HCT116 (cell line): Measurements from ENCODE around the gene MOGAT3. TPM values are rescaled to one million over a fixed set of nuclear protein-coding genes. Genes with fewer than 3 reads are reported as not detected.

Experiments used
- ATAC-seq: fragments of 200-7000 bp; cut with Tn5 transposase; 2 replicates; pipeline ENCODE4 v1.9.1; 2020; ENCODE audit warnings: mild to moderate bottlenecking, moderate library complexity
- BruUV-seq: library from RNA; stranded (reverse); fragments of 400-500 nt; replicated peaks from 2 replicates; lab custom pipeline; 2021; lab: Mats Ljungman, UMichigan
- CTCF ChIA-PET: fragments of 300-600 bp; sonication (Branson Sonifier 250); formaldehyde crosslinking; loops from one replicate; lab custom pipeline; 2021; ENCODE audit warnings: antibody characterized with exemption; lab: Charles Lee
- POLR2A ChIA-PET: fragments of 300-600, 350-600 bp; sonication (Branson Sonifier 250); formaldehyde crosslinking; loops from one replicate; lab custom pipeline; 2021; ENCODE audit warnings: antibody characterized with exemption; lab: Charles Lee
- RAD21 ChIA-PET, 2 experiments: fragments of 300-600 bp; sonication (Branson Sonifier 250); formaldehyde crosslinking; loops; one replicate each; lab custom pipeline; 2023; ENCODE audit warnings: low total read pairs in 2 of 2; ENCODE audit not compliant: uncharacterized antibody in 2 of 2, unreplicated experiment in 2 of 2, low non-redundant PET in 1 of 2; lab: Charles Lee
- DNase-seq: peaks from one replicate; pipeline ENCODE4 v3.0.0-alpha.2; 2010; ENCODE audit warnings: low read depth, low spot score
- H2AFZ ChIP-seq: fragments of 200-600 bp; shearing (Covaris generic), sonication (generic); 2 replicates; pipeline ENCODE4 v1.6.1; 2017; ENCODE audit warnings: low read depth, mixed run types, mixed read lengths, antibody characterized with exemption, low read length; ENCODE audit not compliant: poor library complexity, severe bottlenecking
- H3K27ac ChIP-seq: 2 replicates; pipeline ENCODE4 v1.5.1; 2012; ENCODE audit warnings: low read depth, low read length
- H3K27me3 ChIP-seq: fragments of 200-600 bp; sonication (generic); 2 replicates; pipeline ENCODE4 v1.6.1; 2016; ENCODE audit warnings: mixed run types, low read length, mixed read lengths; ENCODE audit not compliant: insufficient read depth
- H3K36me3 ChIP-seq, 2 experiments: fragments of 200-500 bp in 1 of 2; fragments of 200-600 bp in 1 of 2; sonication (Bioruptor generic) in 1 of 2; sonication (generic) in 1 of 2; 2 replicates each; pipeline versions ENCODE4 v1.5.1 to v1.6.1; 2014 to 2016; ENCODE audit warnings: low read length in 2 of 2, inconsistent platforms in 1 of 2, mixed read lengths in 1 of 2, mixed run types in 1 of 2; ENCODE audit not compliant: insufficient read depth in 2 of 2, control insufficient read depth in 1 of 2
- H3K4me1 ChIP-seq, 2 experiments: fragments of 200-600 bp in 1 of 2; sonication (generic) in 1 of 2; 2 replicates each; pipeline versions ENCODE4 v1.5.1 to v1.6.1; 2012 to 2017; ENCODE audit warnings: low read length in 2 of 2, inconsistent platforms in 1 of 2, mild to moderate bottlenecking in 1 of 2, mixed read lengths in 1 of 2, mixed run types in 1 of 2, moderate library complexity in 1 of 2; ENCODE audit not compliant: insufficient read depth in 2 of 2, control insufficient read depth in 1 of 2
- H3K4me2 ChIP-seq: fragments of 200-600 bp; sonication (generic); 2 replicates; pipeline ENCODE4 v1.6.1; 2017; ENCODE audit warnings: mixed run types, low read length, mixed read lengths
- H3K4me3 ChIP-seq, 2 experiments: fragments of 200-600 bp in 1 of 2; sonication (generic) in 1 of 2; replicated peaks in 1 of 2; 2 replicates each; pipeline ENCODE4 v1.5.1; 2011 to 2016; ENCODE audit warnings: low read length in 2 of 2, control low read depth in 1 of 2, low read depth in 1 of 2, mild to moderate bottlenecking in 1 of 2, mixed read lengths in 1 of 2, mixed run types in 1 of 2
- H3K79me2 ChIP-seq: fragments of 200-600 bp; sonication (generic); 2 replicates; pipeline ENCODE4 v1.6.1; 2017; ENCODE audit warnings: mild to moderate bottlenecking, mixed run types, low read length, moderate library complexity, mixed read lengths; ENCODE audit not compliant: insufficient read depth
- H3K9ac ChIP-seq: fragments of 200-600 bp; sonication (generic); 2 replicates; pipeline ENCODE4 v1.6.1; 2016; ENCODE audit warnings: low read length, mixed read lengths
- H3K9me2 ChIP-seq: fragments of 200-600 bp; sonication (generic), shearing (Covaris generic); 2 replicates; pipeline ENCODE4 v1.6.1; 2017; ENCODE audit warnings: mixed run types, mild to moderate bottlenecking, moderate library complexity; ENCODE audit not compliant: insufficient read depth
- H3K9me3 ChIP-seq, 2 experiments: fragments of 200-500 bp in 1 of 2; fragments of 200-600 bp in 1 of 2; sonication (Bioruptor generic) in 1 of 2; sonication (generic) in 1 of 2; 2 replicates each; pipeline ENCODE4 v1.6.1; 2014 to 2017; ENCODE audit warnings: low read length in 2 of 2, mixed read lengths in 2 of 2, inconsistent platforms in 1 of 2, low read depth in 1 of 2, mild to moderate bottlenecking in 1 of 2, mixed run types in 1 of 2, moderate library complexity in 1 of 2; ENCODE audit not compliant: control insufficient read depth in 1 of 2, insufficient read depth in 1 of 2
- H4K20me1 ChIP-seq: fragments of 200-600 bp; sonication (generic), shearing (Covaris generic); 2 replicates; pipeline ENCODE4 v1.6.1; 2017; ENCODE audit warnings: mixed run types, mild to moderate bottlenecking, moderate library complexity; ENCODE audit not compliant: insufficient read depth
- FOSL1 ChIP-seq: IDR thresholded peaks from 2 replicates; pipeline ENCODE4 v1.6.1; 2012; ENCODE audit warnings: low read depth
- POLR2A ChIP-seq: IDR thresholded peaks from 2 replicates; pipeline ENCODE4 v1.7.0; 2011; ENCODE audit warnings: borderline replicate concordance; ENCODE audit not compliant: insufficient read depth, insufficient read length; ENCODE audit errors: extremely low read depth
- POLR2AphosphoS5 ChIP-seq: IDR thresholded peaks from 2 replicates; pipeline ENCODE4 v1.6.1; 2011; ENCODE audit warnings: mild to moderate bottlenecking, low read depth, low read length, moderate library complexity
- SP1 ChIP-seq: IDR thresholded peaks from 2 replicates; pipeline ENCODE4 v1.6.1; 2012; ENCODE audit warnings: low read depth
- TCF7L2 ChIP-seq: IDR thresholded peaks from 2 replicates; pipeline ENCODE4 v1.7.0; 2011; ENCODE audit warnings: borderline replicate concordance, inconsistent platforms; ENCODE audit not compliant: insufficient read depth, insufficient read length; ENCODE audit errors: extremely low read depth
- intact Hi-C: fragments of 100-400 bp; cut with micrococcal nuclease; formaldehyde crosslinking; loops from 2 replicates; pipeline ENCODE4 v1.10.0; 2022
- total RNA-seq: library from RNA; stranded (reverse); gene quantifications from one replicate; pipeline ENCODE4 v1.2.1, GENCODE V29; 2021; ENCODE audit not compliant: unreplicated experiment
- TF ChIP-seq, protein P1 (sequence below): IDR thresholded peaks from 2 replicates; pipeline ENCODE4 v1.6.1; 2011; ENCODE audit warnings: mild to moderate bottlenecking, low read length, moderate library complexity; ENCODE audit not compliant: insufficient replicate concordance; ENCODE audit errors: extremely low read depth

MOGAT3 gene
- total RNA-seq, 1 experiment from 2014 or later = not detected

GRCh38 chr7:101166648-101166908 lies 34.3 kb downstream of the MOGAT3 start:
- no peak overlapping the region for H2AFZ ChIP-seq
- ChIA-PET RAD21 (interaction anchor here in 1 of 2 experiments (0.6 kb wide), 1 partner anchor 21 kb away, joined by 6 read pairs; no protein-coding TSS in a partner anchor), POLR2A (interaction anchor here (0.7 to 1.2 kb wide), 3 partner anchors 14 to 292 kb away, joined by 3 to 4 read pairs (median 3); partner anchors contain the start of genes SRRT and UFSP1)
- ATAC-seq (no peak), DNase-seq (no peak)
- H3K27ac ChIP-seq = no peak overlapping the region
- peaks cover 50 to 93% of the 10 kb centered on the region in 2 experiments for H3K4me1 ChIP-seq
- H3K4me3 ChIP-seq = peak overlapping the region; percentile 53 to 78
- H3K36me3 ChIP-seq = no peaks in the 10 kb centered on the region
- no peaks in the 10 kb centered on the region for H3K27me3 ChIP-seq
- peak overlapping the region; percentile 59; the same call in 1 of the 2 replicates for H3K9ac ChIP-seq
- TF ChIP-seq FOSL1 (no peak), POLR2A (no peak)
- TF ChIP-seq, protein P1, sequence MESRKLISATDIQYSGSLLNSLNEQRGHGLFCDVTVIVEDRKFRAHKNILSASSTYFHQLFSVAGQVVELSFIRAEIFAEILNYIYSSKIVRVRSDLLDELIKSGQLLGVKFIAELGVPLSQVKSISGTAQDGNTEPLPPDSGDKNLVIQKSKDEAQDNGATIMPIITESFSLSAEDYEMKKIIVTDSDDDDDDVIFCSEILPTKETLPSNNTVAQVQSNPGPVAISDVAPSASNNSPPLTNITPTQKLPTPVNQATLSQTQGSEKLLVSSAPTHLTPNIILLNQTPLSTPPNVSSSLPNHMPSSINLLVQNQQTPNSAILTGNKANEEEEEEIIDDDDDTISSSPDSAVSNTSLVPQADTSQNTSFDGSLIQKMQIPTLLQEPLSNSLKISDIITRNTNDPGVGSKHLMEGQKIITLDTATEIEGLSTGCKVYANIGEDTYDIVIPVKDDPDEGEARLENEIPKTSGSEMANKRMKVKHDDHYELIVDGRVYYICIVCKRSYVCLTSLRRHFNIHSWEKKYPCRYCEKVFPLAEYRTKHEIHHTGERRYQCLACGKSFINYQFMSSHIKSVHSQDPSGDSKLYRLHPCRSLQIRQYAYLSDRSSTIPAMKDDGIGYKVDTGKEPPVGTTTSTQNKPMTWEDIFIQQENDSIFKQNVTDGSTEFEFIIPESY = no peak
- TF ChIP-seq, all 23 proteins: peak for 0
- Histone ChIP-seq H3K79me2 (0 out of 2 replicates have a peak, but pooled peaks cover 7% of the 10 kb centered on the region), H4K20me1 (no peaks in the 10 kb centered on the region), H3K9me2 (no peaks in the 10 kb centered on the region), H3K4me2 (peak overlapping the region; percentile 80), H3K9me3 (no peaks in the 10 kb centered on the region)
- no TSS peak for BruUV-seq
- CTCF ChIA-PET = interaction anchor here (3.0 kb wide), 1 partner anchor 22 kb away, joined by 16 read pairs; no protein-coding TSS in a partner anchor
- intact Hi-C loops = no loop called here

- intact Hi-C loops = no loop called here
- CTCF ChIA-PET = interaction anchor here (0.7 to 3.0 kb wide), 6 partner anchors 8 to 200 kb away, joined by 3 to 16 read pairs (median 4); no protein-coding TSS in a partner anchor
- Histone ChIP-seq H3K9me2 (no peaks in the 10 kb centered on the region), H3K9me3 (no peaks in the 10 kb centered on the region), H3K36me3 (no peaks in the 10 kb centered on the region), H3K4me1 (peaks cover 55 to 97% of the 10 kb centered on the region in 2 experiments), H3K27me3 (no peaks in the 10 kb centered on the region), H3K79me2 (0 out of 2 replicates have a peak, but pooled peaks cover 7% of the 10 kb centered on the region), H3K4me3 (peak overlapping the region; percentile 53 to 78), H4K20me1 (no peaks in the 10 kb centered on the region), H3K27ac (no peak overlapping the region), H2AFZ (no peak overlapping the region), H3K9ac (peak overlapping the region; percentile 59), H3K4me2 (peak overlapping the region; percentile 80)
- POLR2A ChIA-PET = interaction anchor here (0.7 to 2.5 kb wide), 14 partner anchors 8 to 291 kb away, joined by 3 to 23 read pairs (median 6); partner anchors contain the start of genes PLOD3, SERPINE1, SRRT and UFSP1
- 0 out of 2 replicates have a peak, but pooled peaks have one; percentile 0 for ATAC-seq
- peak; percentile 28; the same call in 1 of the 2 replicates for TF ChIP-seq POLR2AphosphoS5
- no peak for TF ChIP-seq SP1
- no peak for TF ChIP-seq TCF7L2
- DNase-seq = no peak
- RAD21 ChIA-PET = interaction anchor here (0.5 to 1.2 kb wide), 4 partner anchors 10 to 22 kb away, joined by 3 to 6 read pairs (median 4); no protein-coding TSS in a partner anchor
- BruUV-seq = no TSS peak
These were observed 34.7 kb downstream of the MOGAT3 start for GRCh38 chr7:101165958-101166647.
